Gastroesophageal sphincter (tissue), 4 donors: ENCODE measurements around the gene WDR86. TPM values are rescaled to one million over a fixed set of nuclear protein-coding genes. Genes with fewer than 3 reads are reported as not detected.

Source experiments
- ATAC-seq: fragments of 150-250 bp; one replicate; pipeline ENCODE4 v1.9.1; 2016; ENCODE audit warnings: mild to moderate bottlenecking, moderate library complexity
- H3K27ac ChIP-seq, 4 donors: fragments of 200-600 bp; sonication (generic) in 3 of 4; 1 replicate in 3 of 4; 2 replicates in 1 of 4; pipeline ENCODE4 v1.5.1; 2016 to 2019
- H3K27me3 ChIP-seq: fragments of 200-600 bp; sonication (generic); one replicate; pipeline ENCODE4 v1.5.1; 2019
- H3K36me3 ChIP-seq, 2 donors: fragments of 200-600 bp; sonication (generic); one replicate each; pipeline ENCODE4 v1.5.1; 2019; ENCODE audit warnings: control low read depth in 1 of 2
- H3K4me1 ChIP-seq, 3 donors: fragments of 200-600 bp; sonication (generic); 1 replicate in 2 of 3; 2 replicates in 1 of 3; pipeline ENCODE4 v1.5.1; 2016 to 2019; ENCODE audit warnings: control low read depth in 2 of 3
- H3K4me3 ChIP-seq, 2 donors: fragments of 200-600 bp; sonication (generic); one replicate each; pipeline ENCODE4 v1.5.1; 2019; ENCODE audit warnings: mild to moderate bottlenecking in 1 of 2, moderate library complexity in 1 of 2
- H3K9me3 ChIP-seq, 3 donors: fragments of 200-600 bp; sonication (generic); one replicate each; pipeline ENCODE4 v1.5.1; 2017 to 2019; ENCODE audit warnings: control low read depth in 2 of 3
- CTCF ChIP-seq, 4 experiments: fragments of 200-600 bp in 2 of 4; fragments of 450-650 bp in 2 of 4; sonication (generic) in 1 of 4; IDR thresholded peaks; one replicate each; pipeline ENCODE4 v1.5.1; 2017 to 2019; ENCODE audit warnings: antibody characterized with exemption in 4 of 4, mild to moderate bottlenecking in 2 of 4, moderate library complexity in 2 of 4
- EP300 ChIP-seq: sonication (generic); formaldehyde crosslinking; IDR thresholded peaks from one replicate; pipeline ENCODE4 v1.6.1; 2017; ENCODE audit warnings: antibody characterized with exemption, mild to moderate bottlenecking
- POLR2A ChIP-seq, 2 donors: fragments of 450-650 bp; IDR thresholded peaks; one replicate each; pipeline ENCODE4 v1.6.1; 2017; ENCODE audit warnings: antibody characterized with exemption in 2 of 2, mild to moderate bottlenecking in 2 of 2, moderate library complexity in 1 of 2
- POLR2AphosphoS5 ChIP-seq: sonication (generic); formaldehyde crosslinking; IDR thresholded peaks from one replicate; pipeline ENCODE4 v1.6.1; 2017; ENCODE audit warnings: antibody characterized with exemption
- WGBS, 2 donors: methylation state at CpG; one replicate each; pipeline ENCODE4 v1.1.5; 2018; ENCODE audit warnings: low coverage in 1 of 2; 5-methylcytosine and 5-hydroxymethylcytosine counted together
- total RNA-seq, 4 donors: library from RNA; depleted of rRNA; stranded (reverse); fragments of >200 nt; gene quantifications; one replicate each; pipeline ENCODE4 v1.1.0, GENCODE V29; 2016

The WDR86 gene
- total RNA-seq, 4 donors from 2014 or later, result 2.6 to 8.2 (median 5.9) TPM

DNA sequence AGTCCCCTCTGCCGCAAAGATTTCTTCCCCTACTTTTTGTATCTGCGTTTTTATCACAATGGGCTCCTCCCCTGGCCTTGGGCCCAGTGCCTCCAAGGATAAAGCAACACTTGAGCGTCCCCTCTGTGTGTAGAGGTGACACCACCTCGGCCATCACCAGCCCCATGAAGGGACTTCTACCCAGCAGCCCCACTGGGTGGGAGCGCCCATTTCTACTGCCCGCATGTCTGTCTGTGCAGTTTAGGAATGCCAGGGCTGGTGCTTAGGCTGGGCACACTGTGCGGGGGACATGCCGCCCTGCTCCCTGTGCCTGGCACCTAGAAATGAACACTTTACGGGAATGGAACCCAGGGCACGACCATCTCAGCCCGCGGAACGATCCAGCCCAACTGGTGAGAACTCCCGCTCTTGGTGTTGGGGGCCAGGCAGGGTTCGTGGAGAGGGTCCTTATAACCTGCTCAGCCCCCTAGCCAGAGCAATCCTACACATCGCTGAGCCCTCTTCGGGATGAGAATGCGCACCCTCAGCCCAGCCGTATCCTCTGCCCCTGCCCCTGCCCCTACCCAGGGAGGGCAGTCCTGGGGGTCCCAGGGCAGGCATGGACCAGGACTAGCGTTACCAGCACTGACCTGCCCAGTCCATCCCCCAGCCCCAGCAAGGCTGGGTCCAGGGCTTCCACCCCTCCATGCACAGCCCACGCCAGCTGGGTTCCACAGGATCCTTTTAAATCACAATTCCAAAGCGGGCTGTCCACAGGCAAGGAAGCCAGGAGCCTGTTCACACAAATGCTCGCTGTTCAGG, 17.3 kb upstream of the WDR86 start:
- Histone ChIP-seq H3K4me3 (no peak overlapping the region), H3K27ac (peak overlapping the region in 3 of 4 donors; percentile 70 to 75 (median 74)), H3K4me1 (peaks cover 0 to 33% (median 0%) of the 10 kb centered on the region in 3 donors), H3K36me3 (no peaks in the 10 kb centered on the region), H3K9me3 (peaks cover 0 to 7% (median 0%) of the 10 kb centered on the region in 3 donors), H3K27me3 (no peaks in the 10 kb centered on the region)
- TF ChIP-seq POLR2AphosphoS5, result no peak
- no peak for TF ChIP-seq CTCF (IDR thresholded peaks at IDR 0.05)
- TF ChIP-seq POLR2A (IDR thresholded peaks at IDR 0.05), result no peak
- no peak for TF ChIP-seq EP300
- ATAC-seq, result peak; percentile 23
- 89% methylated on average over 5 of the region's 23 CpGs; no CpG with 5 or more reads in 1 of the 2 donors for WGBS, 2 donors

GRCh38 chr7:151426441-151426903, 16.6 kb upstream of the WDR86 start:
- Histone ChIP-seq H3K36me3 (no peaks in the 10 kb centered on the region), H3K4me3 (no peak overlapping the region), H3K27me3 (no peaks in the 10 kb centered on the region), H3K9me3 (peaks cover 0 to 11% (median 0%) of the 10 kb centered on the region in 3 donors), H3K27ac (peak overlapping the region in 3 of 4 donors; percentile 70 to 75 (median 74)), H3K4me1 (peaks cover 0 to 33% (median 0%) of the 10 kb centered on the region in 3 donors)
- TF ChIP-seq CTCF (IDR thresholded peaks at IDR 0.05) (no peak), POLR2AphosphoS5 (peak; percentile 91)
- peak; percentile 83 for ATAC-seq
- WGBS, 2 donors, result 22 to 27% methylated on average over 10 to 14 of the region's 14 CpGs

- WGBS, 2 donors, result 40 to 50% methylated on average over 6 to 7 of the region's 7 CpGs
- peaks cover 0 to 33% (median 0%) of the 10 kb centered on the region in 3 donors for H3K4me1 ChIP-seq
- H3K27me3 ChIP-seq, result no peaks in the 10 kb centered on the region
- TF ChIP-seq CTCF (IDR thresholded peaks at IDR 0.05) (no peak), POLR2AphosphoS5 (peak; percentile 87)
- no peak overlapping the region for H3K4me3 ChIP-seq
- peaks cover 0 to 12% (median 0%) of the 10 kb centered on the region in 3 donors for H3K9me3 ChIP-seq
- H3K27ac ChIP-seq, result peak overlapping the region in 3 of 4 donors; percentile 70 to 75 (median 74)
- no peaks in the 10 kb centered on the region for H3K36me3 ChIP-seq
- ATAC-seq, result peak; percentile 56
Observed at GRCh38 chr7:151425670-151426440, 16.0 kb upstream of the WDR86 start.

DNA sequence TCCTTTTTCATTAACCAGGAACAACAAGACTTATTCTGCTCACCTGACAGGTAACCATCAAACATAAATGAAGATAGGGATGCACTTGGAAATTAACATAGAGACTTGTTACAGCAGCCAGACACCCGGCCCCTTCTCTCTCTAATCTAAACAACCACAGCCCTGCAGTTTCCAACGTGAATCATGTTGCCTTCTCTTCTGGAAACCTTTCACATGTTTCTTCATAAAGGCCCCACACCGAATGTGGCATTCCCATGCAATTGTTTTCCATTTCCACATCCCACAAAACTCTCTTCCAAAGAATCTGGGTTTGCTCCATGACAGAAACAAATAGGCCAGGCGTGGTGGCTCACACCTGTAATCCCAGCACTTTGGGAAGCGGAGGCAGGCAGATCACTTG, 15.0 kb upstream of the WDR86 start:
- no peaks in the 10 kb centered on the region for H3K27me3 ChIP-seq
- H3K36me3 ChIP-seq, result no peaks in the 10 kb centered on the region
- no peak for ATAC-seq
- H3K4me1 ChIP-seq, result peaks cover 0 to 33% (median 0%) of the 10 kb centered on the region in 3 donors
- peaks cover 0 to 22% (median 0%) of the 10 kb centered on the region in 3 donors for H3K9me3 ChIP-seq
- no peak for TF ChIP-seq POLR2A (IDR thresholded peaks at IDR 0.05)
- no peak for TF ChIP-seq POLR2AphosphoS5
- no peak for TF ChIP-seq CTCF (IDR thresholded peaks at IDR 0.05)
- no peak for TF ChIP-seq EP300
- H3K27ac ChIP-seq, result no peak overlapping the region
- 81 to 100% methylated on average over 2 to 5 of the region's 5 CpGs for WGBS, 2 donors
- no peak overlapping the region for H3K4me3 ChIP-seq
